Progenitor cell of endocrine pancreas (in vitro differentiated cells): ENCODE data around the gene CAPN13. TPM values are rescaled to one million over a fixed set of nuclear protein-coding genes. Genes with fewer than 3 reads are reported as not detected.

Experiments
- DNase-seq: peaks from one replicate; pipeline ENCODE4 v3.0.0; 2021; ENCODE audit warnings: low spot score; ENCODE audit not compliant: unreplicated experiment
- H3K27ac Mint-ChIP-seq: 2 replicates; pipeline ENCODE4 v1.8.0; 2021; ENCODE audit warnings: mild to moderate bottlenecking, moderate library complexity, mixed read lengths
- H3K27me3 Mint-ChIP-seq: 2 replicates; pipeline ENCODE4 v1.8.0; 2021; ENCODE audit warnings: mixed read lengths
- H3K36me3 Mint-ChIP-seq: 2 replicates; pipeline ENCODE4 v1.8.0; 2022; ENCODE audit warnings: mixed read lengths; ENCODE audit not compliant: insufficient read depth
- H3K4me1 Mint-ChIP-seq: 2 replicates; pipeline ENCODE4 v1.8.0; 2021; ENCODE audit warnings: low read depth, mixed read lengths
- H3K4me3 Mint-ChIP-seq: 2 replicates; pipeline ENCODE4 v1.8.0; 2021; ENCODE audit warnings: low read depth, mild to moderate bottlenecking, moderate library complexity, mixed read lengths
- H3K9me3 Mint-ChIP-seq: 2 replicates; pipeline ENCODE4 v1.8.0; 2021; ENCODE audit warnings: low read depth, mixed read lengths
- total RNA-seq: library from RNA; stranded (reverse); gene quantifications from 2 replicates; pipeline ENCODE4 v1.2.1, GENCODE V29; 2021
- TF ChIP-seq, protein P1 (sequence below): fragments of 200-600 bp; sonication (generic); IDR thresholded peaks from one replicate; pipeline ENCODE4 v1.5.0; 2021; ENCODE audit warnings: antibody characterized with exemption, mild to moderate bottlenecking; ENCODE audit not compliant: unreplicated experiment

The CAPN13 gene
- total RNA-seq, 1 donor from 2014 or later = 19.0 TPM

DNA sequence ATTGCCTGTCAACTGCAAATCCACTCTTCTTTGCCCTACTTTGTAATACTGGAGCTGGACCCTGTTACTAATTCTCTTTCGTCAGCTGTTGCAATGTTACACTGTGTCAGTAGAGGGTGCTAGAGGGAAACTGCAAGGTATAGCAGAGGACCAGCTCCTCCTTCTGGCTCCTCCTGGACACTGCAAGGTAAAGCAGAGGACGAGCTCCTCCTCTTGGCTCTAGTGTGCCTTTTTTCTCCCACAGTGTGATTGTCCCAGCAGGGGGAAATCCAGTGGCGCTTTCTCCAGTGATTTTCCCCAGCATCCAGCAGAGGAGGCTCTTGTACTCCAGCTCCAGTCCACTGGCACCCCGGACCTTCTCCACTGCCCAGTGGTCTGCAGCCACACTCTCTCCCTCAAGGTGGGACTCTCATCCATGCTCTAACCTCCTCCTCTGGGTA lies 95.6 kb downstream of the CAPN13 start:
- Mint-ChIP-seq H3K4me3 (no peak overlapping the region), H3K4me1 (peaks cover 16% of the 10 kb centered on the region), H3K9me3 (no peaks in the 10 kb centered on the region), H3K36me3 (no peaks in the 10 kb centered on the region), H3K27me3 (peaks cover 12% of the 10 kb centered on the region), H3K27ac (no peak overlapping the region)
- peak; percentile 77 for DNase-seq
- TF ChIP-seq, protein P1, sequence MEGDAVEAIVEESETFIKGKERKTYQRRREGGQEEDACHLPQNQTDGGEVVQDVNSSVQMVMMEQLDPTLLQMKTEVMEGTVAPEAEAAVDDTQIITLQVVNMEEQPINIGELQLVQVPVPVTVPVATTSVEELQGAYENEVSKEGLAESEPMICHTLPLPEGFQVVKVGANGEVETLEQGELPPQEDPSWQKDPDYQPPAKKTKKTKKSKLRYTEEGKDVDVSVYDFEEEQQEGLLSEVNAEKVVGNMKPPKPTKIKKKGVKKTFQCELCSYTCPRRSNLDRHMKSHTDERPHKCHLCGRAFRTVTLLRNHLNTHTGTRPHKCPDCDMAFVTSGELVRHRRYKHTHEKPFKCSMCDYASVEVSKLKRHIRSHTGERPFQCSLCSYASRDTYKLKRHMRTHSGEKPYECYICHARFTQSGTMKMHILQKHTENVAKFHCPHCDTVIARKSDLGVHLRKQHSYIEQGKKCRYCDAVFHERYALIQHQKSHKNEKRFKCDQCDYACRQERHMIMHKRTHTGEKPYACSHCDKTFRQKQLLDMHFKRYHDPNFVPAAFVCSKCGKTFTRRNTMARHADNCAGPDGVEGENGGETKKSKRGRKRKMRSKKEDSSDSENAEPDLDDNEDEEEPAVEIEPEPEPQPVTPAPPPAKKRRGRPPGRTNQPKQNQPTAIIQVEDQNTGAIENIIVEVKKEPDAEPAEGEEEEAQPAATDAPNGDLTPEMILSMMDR = peak; percentile 98

DNA sequence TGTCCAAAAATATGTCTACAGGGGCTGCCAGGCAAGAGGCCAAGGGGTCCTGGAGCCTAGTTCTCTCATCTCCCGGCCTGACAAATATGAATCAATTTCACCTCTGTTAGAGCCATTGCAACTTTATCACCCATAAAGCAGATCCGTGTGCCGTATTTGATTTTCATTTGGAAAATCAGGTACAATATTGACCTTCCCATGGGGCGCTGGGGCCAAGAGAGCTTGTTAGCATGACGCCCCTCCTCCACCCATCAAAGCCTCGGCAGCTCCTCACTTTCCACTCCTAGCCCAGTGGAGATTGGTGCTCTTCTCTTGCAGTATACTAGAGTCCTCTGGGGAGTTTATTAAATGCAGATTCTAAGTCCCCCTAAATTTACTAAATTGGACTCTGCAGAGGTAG lies 96.8 kb downstream of the CAPN13 start:
- no peaks in the 10 kb centered on the region for H3K36me3 Mint-ChIP-seq
- DNase-seq = no peak
- no peak overlapping the region for H3K27ac Mint-ChIP-seq
- peaks cover 15% of the 10 kb centered on the region for H3K27me3 Mint-ChIP-seq
- H3K9me3 Mint-ChIP-seq = no peaks in the 10 kb centered on the region
- TF ChIP-seq, protein P1 = no peak
- H3K4me3 Mint-ChIP-seq = no peak overlapping the region
- H3K4me1 Mint-ChIP-seq = peaks cover 7% of the 10 kb centered on the region

DNA sequence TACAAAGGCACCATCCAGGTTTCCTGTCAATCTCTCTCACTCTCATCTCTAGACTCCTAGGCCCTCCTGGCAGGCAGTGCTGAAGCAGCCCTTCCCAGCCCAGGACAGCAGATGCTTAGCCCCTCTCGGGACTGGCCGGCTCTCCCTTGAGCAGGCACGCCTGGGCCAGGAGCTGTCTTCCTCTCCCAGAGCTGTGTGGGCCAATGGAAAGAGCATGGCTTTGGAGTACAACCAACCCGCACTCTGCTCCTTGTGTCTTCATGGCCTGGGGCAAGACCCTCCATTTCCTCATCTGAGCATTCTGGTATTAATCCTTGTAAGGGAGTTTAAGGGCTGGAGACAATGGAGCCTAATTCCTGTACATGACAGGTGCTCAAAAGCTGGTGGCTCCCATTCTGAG lies 97.2 kb downstream of the CAPN13 start:
- TF ChIP-seq, protein P1 = no peak
- no peak for DNase-seq
- H3K4me3 Mint-ChIP-seq = no peak overlapping the region
- H3K27me3 Mint-ChIP-seq = peaks cover 12% of the 10 kb centered on the region
- H3K9me3 Mint-ChIP-seq = no peaks in the 10 kb centered on the region
- no peaks in the 10 kb centered on the region for H3K36me3 Mint-ChIP-seq
- H3K4me1 Mint-ChIP-seq = peaks cover 3% of the 10 kb centered on the region
- H3K27ac Mint-ChIP-seq = no peak overlapping the region

DNA sequence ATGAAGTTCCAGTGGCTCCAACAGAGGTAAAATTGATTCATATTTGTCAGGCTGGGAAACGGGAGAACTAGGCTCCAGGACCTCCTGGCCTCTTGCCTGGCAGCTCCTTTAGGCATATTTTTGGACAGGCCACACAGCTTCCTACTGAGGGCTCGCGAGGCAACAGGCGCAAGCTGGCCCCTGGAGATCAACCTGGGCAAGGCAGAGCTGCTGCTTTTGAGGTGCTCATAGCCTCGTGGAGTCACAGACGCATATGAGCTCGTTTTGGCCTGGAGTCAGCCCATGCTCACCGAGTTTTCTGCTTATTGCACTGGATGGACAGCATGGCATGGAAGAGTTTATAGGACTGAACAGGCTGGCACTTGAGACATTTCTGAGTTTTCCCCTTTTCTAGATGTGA lies 97.7 kb downstream of the CAPN13 start:
- no peak for DNase-seq
- TF ChIP-seq, protein P1 = no peak
- Mint-ChIP-seq H3K9me3 (no peaks in the 10 kb centered on the region), H3K36me3 (no peaks in the 10 kb centered on the region), H3K4me3 (no peak overlapping the region), H3K27me3 (peaks cover 7% of the 10 kb centered on the region), H3K4me1 (no peaks in the 10 kb centered on the region), H3K27ac (no peak overlapping the region)

DNA sequence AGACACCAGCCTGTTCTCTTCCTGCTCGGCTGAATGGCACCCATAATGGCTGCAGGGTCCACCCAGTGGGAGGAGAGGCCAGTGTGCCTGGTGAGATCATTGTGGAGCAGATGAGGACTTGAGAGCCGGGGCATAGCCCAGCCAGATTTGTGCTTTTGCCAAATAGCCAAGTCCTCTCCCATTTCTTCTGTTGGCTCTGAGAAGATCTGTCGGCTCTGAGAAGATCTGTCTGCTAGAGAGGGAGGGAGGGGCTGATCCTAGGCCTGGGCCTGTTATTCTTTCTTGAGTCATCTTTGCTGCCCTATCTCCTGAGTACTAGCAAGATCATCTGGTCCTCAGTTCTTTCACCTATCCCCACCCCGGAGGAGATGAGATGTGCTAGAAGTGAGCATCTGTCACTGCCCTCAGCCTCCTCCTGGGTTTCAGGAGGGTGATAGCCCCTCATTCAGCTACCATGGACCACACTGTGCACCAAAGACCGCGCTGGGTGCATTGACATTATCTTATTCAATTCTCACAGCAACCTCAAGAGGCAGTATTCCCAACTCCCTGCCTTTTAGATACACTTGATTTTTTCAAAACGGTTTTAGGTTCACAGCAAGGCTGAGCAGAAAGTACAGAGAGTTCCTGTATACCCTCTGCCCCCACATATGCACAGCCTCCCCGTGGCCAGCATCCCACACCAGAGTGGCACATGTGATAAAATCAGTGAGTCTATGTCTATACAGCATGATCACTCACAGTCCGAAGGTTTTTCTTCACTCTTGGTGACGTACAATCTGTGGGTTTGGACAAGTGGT lies 98.6 kb downstream of the CAPN13 start:
- no peaks in the 10 kb centered on the region for H3K4me1 Mint-ChIP-seq
- DNase-seq = no peak
- TF ChIP-seq, protein P1 = peak; percentile 43

More for the DNA sequence above, 98.6 kb downstream of the CAPN13 start:
- Mint-ChIP-seq H3K36me3 (no peaks in the 10 kb centered on the region), H3K27ac (no peak overlapping the region), H3K4me3 (no peak overlapping the region), H3K27me3 (peaks cover 7% of the 10 kb centered on the region), H3K9me3 (no peaks in the 10 kb centered on the region)
